ENCODE results near the gene DOHH.

The DOHH gene

DNA sequence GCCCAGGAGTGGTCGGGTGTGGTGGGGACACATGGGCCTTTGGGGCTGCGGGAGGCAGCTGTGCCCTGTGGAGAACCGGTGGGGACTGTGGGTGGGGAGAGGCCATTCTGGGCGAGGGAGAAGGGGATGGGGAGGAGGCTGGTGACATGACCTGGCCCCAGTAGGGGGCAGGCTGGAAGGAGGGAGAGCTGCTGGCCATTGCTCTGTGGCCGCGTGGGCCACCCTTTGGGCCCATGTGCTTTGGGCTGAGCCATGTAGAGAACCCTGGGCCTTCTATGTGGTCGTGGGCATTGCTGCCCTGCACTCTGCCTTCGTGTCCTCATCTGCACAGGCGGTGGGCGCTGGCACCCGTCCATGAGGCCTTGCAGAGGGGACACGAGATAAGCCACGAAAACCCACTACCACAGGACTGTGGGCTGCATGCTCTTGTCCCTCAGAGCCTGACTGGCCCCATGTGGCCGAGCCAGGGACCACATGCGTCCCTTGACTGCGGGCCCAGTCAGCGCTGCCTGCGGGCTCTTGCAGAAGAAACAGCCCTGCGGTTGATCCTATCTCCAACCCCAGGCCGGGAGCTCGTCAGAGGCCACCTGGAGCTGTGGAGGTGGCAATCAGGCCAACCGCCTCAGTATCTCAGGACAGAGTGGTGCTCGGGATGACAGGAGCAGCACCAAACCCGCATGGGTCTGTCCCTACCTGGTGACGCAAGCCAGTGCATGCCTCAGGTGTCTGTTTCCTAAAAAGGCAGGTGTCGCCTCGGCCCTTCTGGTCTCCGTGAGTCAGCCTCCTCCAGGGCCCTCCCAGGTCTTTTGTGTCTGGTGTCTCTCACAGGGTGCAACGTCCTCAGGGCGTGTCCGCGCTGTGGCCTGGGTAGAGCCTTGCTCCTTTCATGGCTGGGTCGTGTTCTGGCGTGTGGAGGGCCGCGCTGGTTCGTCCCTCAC, 20.0 kb upstream of the DOHH start:
- TF ChIP-seq, protein P1, sequence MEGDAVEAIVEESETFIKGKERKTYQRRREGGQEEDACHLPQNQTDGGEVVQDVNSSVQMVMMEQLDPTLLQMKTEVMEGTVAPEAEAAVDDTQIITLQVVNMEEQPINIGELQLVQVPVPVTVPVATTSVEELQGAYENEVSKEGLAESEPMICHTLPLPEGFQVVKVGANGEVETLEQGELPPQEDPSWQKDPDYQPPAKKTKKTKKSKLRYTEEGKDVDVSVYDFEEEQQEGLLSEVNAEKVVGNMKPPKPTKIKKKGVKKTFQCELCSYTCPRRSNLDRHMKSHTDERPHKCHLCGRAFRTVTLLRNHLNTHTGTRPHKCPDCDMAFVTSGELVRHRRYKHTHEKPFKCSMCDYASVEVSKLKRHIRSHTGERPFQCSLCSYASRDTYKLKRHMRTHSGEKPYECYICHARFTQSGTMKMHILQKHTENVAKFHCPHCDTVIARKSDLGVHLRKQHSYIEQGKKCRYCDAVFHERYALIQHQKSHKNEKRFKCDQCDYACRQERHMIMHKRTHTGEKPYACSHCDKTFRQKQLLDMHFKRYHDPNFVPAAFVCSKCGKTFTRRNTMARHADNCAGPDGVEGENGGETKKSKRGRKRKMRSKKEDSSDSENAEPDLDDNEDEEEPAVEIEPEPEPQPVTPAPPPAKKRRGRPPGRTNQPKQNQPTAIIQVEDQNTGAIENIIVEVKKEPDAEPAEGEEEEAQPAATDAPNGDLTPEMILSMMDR (IDR thresholded peaks at IDR 0.05): no peak
- H3K36me3 ChIP-seq: peaks cover 19 to 63% (median 31%) of the 10 kb centered on the region in 3 donors
- no peak overlapping the region for H3K27ac ChIP-seq
- no peak overlapping the region for H3K4me3 ChIP-seq
- intact Hi-C loops (cut with DNase I; ENCODE audit: low total_unique reads): no loop called here
- no peaks in the 10 kb centered on the region for H3K27me3 ChIP-seq
- peaks cover 0 to 19% (median 5%) of the 10 kb centered on the region in 4 donors for H3K4me1 ChIP-seq
- DNase-seq: no peak
- H3K9me3 ChIP-seq: no peaks in the 10 kb centered on the region

- no peak overlapping the region for H3K27ac ChIP-seq
- intact Hi-C loops (cut with DNase I; ENCODE audit: low total_unique reads): no loop called here
- TF ChIP-seq, protein P1 (IDR thresholded peaks at IDR 0.05): no peak
- peaks cover 11 to 53% (median 20%) of the 10 kb centered on the region in 3 donors for H3K36me3 ChIP-seq
- DNase-seq: no peak
- H3K4me1 ChIP-seq: peaks cover 0 to 19% (median 5%) of the 10 kb centered on the region in 4 donors
- no peaks in the 10 kb centered on the region for H3K27me3 ChIP-seq
- no peaks in the 10 kb centered on the region for H3K9me3 ChIP-seq
- H3K4me3 ChIP-seq: no peak overlapping the region
Measured at GRCh38 chr19:3519126-3519525, 18.7 kb upstream of the DOHH start.

DNA sequence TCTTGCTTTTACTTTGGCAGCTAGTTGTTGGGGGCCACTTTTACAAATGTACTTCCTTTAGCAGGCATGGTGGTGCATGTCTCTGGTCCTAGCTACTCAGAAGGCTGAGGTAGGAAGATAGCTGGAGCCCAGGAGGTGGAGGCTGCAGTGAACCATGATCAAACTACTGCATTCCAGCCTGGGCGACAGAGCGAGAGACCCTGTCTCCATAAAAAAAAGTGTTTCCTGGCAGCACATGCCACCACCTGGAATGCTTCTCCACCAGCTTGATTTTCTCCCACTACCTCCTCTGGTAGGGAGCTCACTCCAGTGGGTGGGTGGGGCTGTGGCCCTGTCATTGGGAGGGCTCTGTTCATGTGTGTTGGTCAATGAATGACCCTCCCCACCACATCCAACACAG, 18.2 kb upstream of the DOHH start:
- H3K27ac ChIP-seq: no peak overlapping the region
- H3K36me3 ChIP-seq: peaks cover 8 to 48% (median 15%) of the 10 kb centered on the region in 3 donors
- intact Hi-C loops (cut with DNase I; ENCODE audit: low total_unique reads): no loop called here
- H3K9me3 ChIP-seq: no peaks in the 10 kb centered on the region
- H3K4me1 ChIP-seq: peaks cover 0 to 19% (median 5%) of the 10 kb centered on the region in 4 donors
- no peak overlapping the region for H3K4me3 ChIP-seq
- no peaks in the 10 kb centered on the region for H3K27me3 ChIP-seq
- TF ChIP-seq, protein P1 (IDR thresholded peaks at IDR 0.05): no peak
- DNase-seq: no peak

DNA sequence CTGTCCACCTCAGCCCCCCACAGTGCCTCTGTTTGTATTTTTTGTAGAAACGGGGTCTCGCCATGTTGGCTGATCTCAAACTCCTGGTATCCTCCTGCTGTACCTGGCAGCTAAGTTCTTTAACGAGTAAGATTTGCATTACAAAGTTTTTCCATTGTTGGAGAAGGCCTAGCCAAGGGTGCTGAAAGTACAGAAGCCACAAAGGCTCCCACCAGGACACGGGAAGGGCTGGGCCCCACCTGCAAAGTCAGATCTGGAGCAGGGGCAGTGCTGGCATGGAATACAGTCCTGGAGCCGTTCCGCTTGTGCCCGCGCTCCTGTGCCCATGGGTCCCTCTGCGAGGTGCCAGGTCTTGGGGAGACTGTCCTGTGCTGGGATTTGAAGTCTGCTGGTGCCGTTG, 17.8 kb upstream of the DOHH start:
- DNase-seq: no peak
- peaks cover 4 to 44% (median 11%) of the 10 kb centered on the region in 3 donors for H3K36me3 ChIP-seq
- no peaks in the 10 kb centered on the region for H3K27me3 ChIP-seq
- no peak overlapping the region for H3K27ac ChIP-seq
- intact Hi-C loops (cut with DNase I; ENCODE audit: low total_unique reads): no loop called here
- H3K4me3 ChIP-seq: no peak overlapping the region
- H3K4me1 ChIP-seq: peaks cover 0 to 23% (median 6%) of the 10 kb centered on the region in 4 donors
- TF ChIP-seq, protein P1 (IDR thresholded peaks at IDR 0.05): no peak
- H3K9me3 ChIP-seq: no peaks in the 10 kb centered on the region

DNA sequence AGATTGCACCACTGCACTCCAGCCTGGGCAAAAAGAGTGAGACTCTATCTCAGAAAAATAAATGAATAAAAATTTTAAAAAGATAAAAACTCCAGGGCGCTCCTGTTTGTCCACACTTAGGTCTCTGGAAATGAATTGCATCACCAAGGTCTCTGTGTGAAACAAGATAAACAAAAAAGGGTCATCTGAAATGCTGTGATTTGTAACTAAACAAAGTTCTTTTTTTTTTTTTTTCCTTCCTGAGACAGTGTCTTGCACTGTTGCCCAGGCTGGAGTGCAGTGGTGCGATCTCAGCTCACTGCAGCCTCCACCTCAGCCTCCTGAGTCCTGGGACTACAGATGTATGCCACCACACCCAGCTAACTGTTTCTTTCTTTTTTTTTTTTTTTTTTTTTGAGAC, 17.2 kb upstream of the DOHH start:
- no peak for DNase-seq
- peaks cover 0 to 38% (median 5%) of the 10 kb centered on the region in 3 donors for H3K36me3 ChIP-seq
- H3K27me3 ChIP-seq: no peaks in the 10 kb centered on the region
- peaks cover 0 to 30% (median 10%) of the 10 kb centered on the region in 4 donors for H3K4me1 ChIP-seq
- TF ChIP-seq, protein P1 (IDR thresholded peaks at IDR 0.05): no peak
- no peak overlapping the region for H3K27ac ChIP-seq
- intact Hi-C loops (cut with DNase I; ENCODE audit: low total_unique reads): no loop called here
- H3K9me3 ChIP-seq: no peaks in the 10 kb centered on the region
- H3K4me3 ChIP-seq: no peak overlapping the region

All from tibial artery (tissue), 4 donors.